Measurements from ENCODE around the gene SELENOP. TPM values are rescaled to one million over a fixed set of nuclear protein-coding genes. Genes with fewer than 3 reads are reported as not detected.

SELENOP gene
- total and polyA plus RNA-seq, 2 of the 13 experiments (the other 11 are each of a cell fraction or from before 2014, with no cell fraction given), result 1,895 to 2,083 TPM

DNA sequence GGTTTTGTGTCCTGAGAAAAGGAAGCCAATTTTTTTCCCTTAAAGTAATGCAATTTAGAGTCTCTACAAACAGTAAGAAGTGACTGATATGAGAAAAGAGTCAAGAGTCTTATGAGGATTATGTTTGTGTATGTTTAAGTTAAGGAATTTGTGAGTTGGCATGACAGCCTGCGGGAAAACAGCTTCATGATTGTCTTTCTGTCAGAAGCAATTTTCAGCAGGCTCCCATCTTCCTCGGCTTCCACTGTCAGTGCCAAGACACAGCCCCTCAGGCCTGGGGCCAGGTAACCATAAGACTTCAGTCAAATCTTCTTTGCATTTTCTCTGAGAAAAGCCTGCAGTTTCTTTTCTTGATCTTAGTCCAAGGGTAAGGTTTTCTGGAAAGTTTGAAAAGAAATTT is 17.0 kb upstream of the SELENOP start:
- peaks cover 85% of the 10 kb centered on the region for H3K79me2 ChIP-seq (ENCODE audit: insufficient read depth, low read length)
- FAIRE-seq (no peak), ATAC-seq (no peak), DNase-seq (ENCODE audit: low spot score) (no peak)
- H3K4me1 ChIP-seq (ENCODE audit: insufficient read depth, low read length), result peaks cover 61% of the 10 kb centered on the region
- no peaks in the 10 kb centered on the region for H4K20me1 ChIP-seq (ENCODE audit: insufficient read depth, low read length)
- intact Hi-C loops (cut with micrococcal nuclease; ENCODE audit: unreplicated experiment) (no loop called here), in situ Hi-C loops (cut with HindIII; ENCODE audit: extremely low pct_ligation_motif_present, low pct_unique_long_range_greater_than_20kb) (no loop called here)
- BruUV-seq (replicated peaks), result no TSS peak
- CTCF ChIA-PET (ENCODE audit: low intra/inter-chr PET ratio, low total read pairs), result no interaction called here
- no peak overlapping the region for H3K4me3 ChIP-seq (replicated peaks in 1 of 3; ENCODE audit: insufficient read depth in 1 of 3, low read depth in 2 of 3, low read length in 3 of 3)
- no peak overlapping the region for H3K4me2 ChIP-seq (ENCODE audit: low read depth, low read length)
- no peak overlapping the region for H2AFZ ChIP-seq (ENCODE audit: low read length)
- no peaks in the 10 kb centered on the region for H3K36me3 ChIP-seq (replicated peaks in 1 of 2; ENCODE audit: control insufficient read depth in 1 of 2, insufficient read depth in 2 of 2, low read length in 2 of 2)
- no peak overlapping the region for H3K27ac ChIP-seq (ENCODE audit: extremely low read length, insufficient read depth, low read length)
- TF ChIP-seq, protein P1, sequence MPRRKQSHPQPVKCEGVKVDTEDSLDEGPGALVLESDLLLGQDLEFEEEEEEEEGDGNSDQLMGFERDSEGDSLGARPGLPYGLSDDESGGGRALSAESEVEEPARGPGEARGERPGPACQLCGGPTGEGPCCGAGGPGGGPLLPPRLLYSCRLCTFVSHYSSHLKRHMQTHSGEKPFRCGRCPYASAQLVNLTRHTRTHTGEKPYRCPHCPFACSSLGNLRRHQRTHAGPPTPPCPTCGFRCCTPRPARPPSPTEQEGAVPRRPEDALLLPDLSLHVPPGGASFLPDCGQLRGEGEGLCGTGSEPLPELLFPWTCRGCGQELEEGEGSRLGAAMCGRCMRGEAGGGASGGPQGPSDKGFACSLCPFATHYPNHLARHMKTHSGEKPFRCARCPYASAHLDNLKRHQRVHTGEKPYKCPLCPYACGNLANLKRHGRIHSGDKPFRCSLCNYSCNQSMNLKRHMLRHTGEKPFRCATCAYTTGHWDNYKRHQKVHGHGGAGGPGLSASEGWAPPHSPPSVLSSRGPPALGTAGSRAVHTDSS (CRISPR knock-in tag; conservative IDR thresholded peaks at IDR 0.05), result no peak
- no peak for TF ChIP-seq GLI4 (CRISPR knock-in tag; IDR thresholded peaks at IDR 0.05; ENCODE audit: borderline replicate concordance)
- no peak for TF ChIP-seq ZNF674 (CRISPR knock-in tag; IDR thresholded peaks at IDR 0.05; ENCODE audit: low read depth)
- TF ChIP-seq ZNF75D (CRISPR knock-in tag; IDR thresholded peaks at IDR 0.05; ENCODE audit: borderline replicate concordance), result no peak
- no peak for TF ChIP-seq ELF4 (CRISPR knock-in tag; IDR thresholded peaks at IDR 0.05; ENCODE audit: borderline replicate concordance)
- no peak for TF ChIP-seq FOXC1 (CRISPR knock-in tag; IDR thresholded peaks at IDR 0.05; ENCODE audit: borderline replicate concordance)
- no peak for TF ChIP-seq ZNF672 (CRISPR knock-in tag; IDR thresholded peaks at IDR 0.05)
- H3K27me3 ChIP-seq (ENCODE audit: control insufficient read depth in 1 of 2, insufficient read depth in 2 of 2, low read length in 2 of 2), result no peaks in the 10 kb centered on the region
- 97% methylated on average over 2 of the region's 2 CpGs for WGBS (ENCODE audit: low lambda C conversion rate)
- no peak overlapping the region for H3K9ac ChIP-seq (ENCODE audit: insufficient read depth, low read depth, low read length)
- POLR2A ChIA-PET, result no interaction called here
- H3K9me3 ChIP-seq (ENCODE audit: low read length), result no peaks in the 10 kb centered on the region
